Erythroblast (primary cell): ENCODE results near the gene D2HGDH.
"Not testable (repeated sequence)": the region's sequence is repeated elsewhere in the genome, so short reads cannot be mapped to it uniquely, and the experiment has no call there.

ENCODE experiments used
- DNase-seq, 2 experiments: peaks; one replicate each; lab custom pipeline; 2025; lab: John Stamatoyannopoulos, UW
- GATA1 ChIP-seq: IDR thresholded peaks from 2 replicates; pipeline ENCODE4 v1.6.1; 2011; ENCODE audit warnings: low read depth, mild to moderate bottlenecking, control low read depth, low read length, moderate library complexity
- POLR2A ChIP-seq: IDR thresholded peaks from 2 replicates; pipeline ENCODE4 v1.6.1; 2011; ENCODE audit warnings: mild to moderate bottlenecking, low read length

D2HGDH gene

GRCh38 chr2:241811952-241812729, 77.7 kb downstream of the D2HGDH start:
- TF ChIP-seq GATA1 (no peak), POLR2A (no peak)
- no peak for DNase-seq

GRCh38 chr2:241812730-241813643, 78.6 kb downstream of the D2HGDH start:
- DNase-seq = no peak
- TF ChIP-seq GATA1 = no peak
- no peak for TF ChIP-seq POLR2A

GRCh38 chr2:241813644-241814392, 79.4 kb downstream of the D2HGDH start:
- TF ChIP-seq GATA1 = no peak
- no peak for TF ChIP-seq POLR2A
- DNase-seq = no peak

- TF ChIP-seq POLR2A (no peak), GATA1 (no peak)
- no peak for DNase-seq
These were observed 79.9 kb downstream of the D2HGDH start for GRCh38 chr2:241814393-241814642.

DNA sequence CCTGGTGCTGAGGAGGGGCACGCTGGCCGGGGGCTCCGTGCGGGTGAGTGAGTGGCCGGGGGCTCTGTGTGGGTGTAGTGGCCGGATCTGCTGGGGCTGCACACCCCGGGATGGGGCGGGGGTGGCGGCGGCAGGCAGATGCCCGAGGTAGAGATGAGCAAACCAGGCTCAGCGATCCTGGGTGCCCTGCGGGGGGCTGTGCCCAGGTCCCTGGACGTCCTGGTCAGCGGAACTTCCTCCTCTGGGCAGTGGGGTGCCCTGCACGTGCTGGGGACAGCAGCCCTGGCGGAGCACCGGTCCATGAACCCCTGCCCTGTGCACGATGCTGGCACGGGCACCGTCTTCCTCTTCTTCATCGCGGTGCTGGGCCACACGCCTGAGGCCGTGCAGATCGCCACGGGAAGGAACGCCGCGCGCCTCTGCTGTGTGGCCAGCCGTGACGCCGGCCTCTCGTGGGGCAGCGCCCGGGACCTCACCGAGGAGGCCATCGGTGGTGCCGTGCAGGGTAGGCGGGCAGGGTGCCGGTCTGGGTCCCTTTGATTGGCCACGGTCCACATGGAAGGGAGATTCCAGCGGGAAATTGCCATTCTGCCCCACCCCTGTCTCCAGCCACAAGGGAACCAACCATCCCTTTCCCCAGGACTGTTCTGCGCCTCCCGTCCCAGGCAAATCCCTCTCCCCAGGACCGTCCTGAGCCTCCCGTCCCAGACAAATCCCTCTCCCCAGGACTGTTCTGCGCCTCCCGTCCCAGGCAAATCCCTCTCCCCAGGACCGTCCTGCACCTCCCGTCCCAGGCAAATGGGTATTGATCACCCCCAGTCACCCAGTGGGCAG, 80.4 kb downstream of the D2HGDH start:
- no peak for TF ChIP-seq POLR2A
- no peak for TF ChIP-seq GATA1
- no peak for DNase-seq

DNA sequence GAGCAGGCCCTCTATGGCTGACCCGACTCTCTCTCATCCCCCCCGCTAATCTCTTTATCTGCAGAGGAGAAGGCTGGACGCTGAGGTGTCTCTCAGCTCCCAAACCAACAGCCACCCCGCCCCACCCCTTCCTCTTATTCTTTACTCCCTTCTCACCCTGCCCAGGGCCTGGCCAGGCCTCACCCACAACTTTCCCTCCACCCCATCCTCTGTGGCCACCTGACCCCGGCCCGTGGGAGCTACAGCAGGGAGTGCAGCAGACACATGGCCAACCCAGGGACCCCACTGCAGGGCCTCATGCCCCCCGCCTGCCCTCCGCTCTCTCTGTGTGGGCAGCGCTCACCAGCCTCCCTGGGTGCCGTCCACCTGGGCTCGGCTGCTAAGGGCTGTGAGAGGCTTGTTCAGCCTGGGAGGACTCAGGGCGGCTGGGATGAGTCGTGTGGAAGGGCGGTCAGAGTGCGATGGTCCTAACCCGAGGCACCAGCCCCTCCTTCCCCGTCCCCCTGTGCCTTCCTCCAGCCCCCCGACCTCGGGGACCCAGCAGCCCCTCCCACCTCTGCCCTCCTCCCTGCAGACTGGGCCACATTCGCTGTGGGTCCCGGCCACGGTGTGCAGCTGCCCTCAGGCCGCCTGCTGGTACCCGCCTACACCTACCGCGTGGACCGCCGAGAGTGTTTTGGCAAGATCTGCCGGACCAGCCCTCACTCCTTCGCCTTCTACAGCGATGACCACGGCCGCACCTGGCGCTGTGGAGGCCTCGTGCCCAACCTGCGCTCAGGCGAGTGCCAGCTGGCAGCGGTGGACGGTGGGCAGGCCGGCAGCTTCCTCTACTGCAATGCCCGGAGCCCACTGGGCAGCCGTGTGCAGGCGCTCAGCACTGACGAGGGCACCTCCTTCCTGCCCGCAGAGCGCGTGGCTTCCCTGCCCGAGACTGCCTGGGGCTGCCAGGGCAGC, 81.3 kb downstream of the D2HGDH start:
- DNase-seq = no peak
- TF ChIP-seq POLR2A (no peak), GATA1 (no peak)

DNA sequence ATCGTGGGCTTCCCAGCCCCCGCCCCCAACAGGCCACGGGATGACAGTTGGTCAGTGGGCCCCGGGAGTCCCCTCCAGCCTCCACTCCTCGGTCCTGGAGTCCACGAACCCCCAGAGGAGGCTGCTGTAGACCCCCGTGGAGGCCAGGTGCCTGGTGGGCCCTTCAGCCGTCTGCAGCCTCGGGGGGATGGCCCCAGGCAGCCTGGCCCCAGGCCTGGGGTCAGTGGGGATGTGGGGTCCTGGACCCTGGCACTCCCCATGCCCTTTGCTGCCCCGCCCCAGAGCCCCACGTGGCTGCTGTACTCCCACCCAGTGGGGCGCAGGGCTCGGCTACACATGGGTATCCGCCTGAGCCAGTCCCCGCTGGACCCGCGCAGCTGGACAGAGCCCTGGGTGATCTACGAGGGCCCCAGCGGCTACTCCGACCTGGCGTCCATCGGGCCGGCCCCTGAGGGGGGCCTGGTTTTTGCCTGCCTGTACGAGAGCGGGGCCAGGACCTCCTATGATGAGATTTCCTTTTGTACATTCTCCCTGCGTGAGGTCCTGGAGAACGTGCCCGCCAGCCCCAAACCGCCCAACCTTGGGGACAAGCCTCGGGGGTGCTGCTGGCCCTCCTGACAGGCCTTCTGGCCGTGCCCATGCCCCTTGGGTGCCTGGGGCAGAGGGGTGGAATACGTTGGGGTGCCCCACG, 82.1 kb downstream of the D2HGDH start:
- no peak for DNase-seq
- TF ChIP-seq POLR2A (no peak), GATA1 (no peak)

- DNase-seq = no peak
- no peak for TF ChIP-seq POLR2A
- TF ChIP-seq GATA1 = no peak
These were observed 82.8 kb downstream of the D2HGDH start for GRCh38 chr2:241817126-241817820.

- DNase-seq = not testable (repeated sequence)
These were observed 83.4 kb downstream of the D2HGDH start for GRCh38 chr2:241817821-241818215.
